Glomerular endothelial cell (primary cell): Measurements from ENCODE around the gene KRR1. TPM values are rescaled to one million over a fixed set of nuclear protein-coding genes. Genes with fewer than 3 reads are reported as not detected.

Source experiments
- total RNA-seq: library from RNA; depleted of rRNA; stranded (reverse); fragments of >200 nt; gene quantifications from 2 replicates; pipeline ENCODE4 v1.2.3, GENCODE V29; 2015

The KRR1 gene
- total RNA-seq, 1 donor from 2014 or later: 27.0 TPM

Other genes with a start within 250 kb of the KRR1 start
- 2.6 TPM in 1 of 2 replicates, not detected in the other for gene CAPS2, start 181.3 kb downstream of the KRR1 start, total RNA-seq
- not detected in 2 replicates for gene GLIPR1L1, start 176.9 kb downstream of the KRR1 start, total RNA-seq
- 0.23 TPM in 1 of 2 replicates, not detected in the other for gene GLIPR1L2, start 120.5 kb downstream of the KRR1 start, total RNA-seq
- gene GLIPR1, start 30.9 kb downstream of the KRR1 start, total RNA-seq: 20.0 and 27.2 TPM in 2 replicates